GM12878 (cell line): ENCODE results near the gene HLA-G. TPM values are rescaled to one million over a fixed set of nuclear protein-coding genes. Genes with fewer than 3 reads are reported as not detected.

Source experiments
- ATAC-seq: fragments of 200-7000 bp; cut with Tn5 transposase; 3 replicates; pipeline ENCODE4 v1.9.1; 2020; ENCODE audit warnings: mild to moderate bottlenecking, moderate library complexity
- BruUV-seq: library from RNA; stranded (reverse); fragments of 400-500 nt; replicated peaks from 2 replicates; lab custom pipeline; 2021; lab: Mats Ljungman, UMichigan
- CTCF ChIA-PET: fragments of 300-600 bp; sonication (Branson Sonifier 250); formaldehyde crosslinking; extraction: SDS; loops from one replicate; lab custom pipeline; 2021; ENCODE audit warnings: inconsistent platforms; lab: Yijun Ruan, JAX
- POLR2A ChIA-PET: fragments of 350-600 bp; formaldehyde crosslinking; extraction: SDS; loops from one replicate; lab custom pipeline; 2021; ENCODE audit warnings: inconsistent platforms; lab: Charles Lee
- RAD21 ChIA-PET: fragments of 300-600 bp; sonication (Branson Sonifier 250); formaldehyde crosslinking; loops from one replicate; lab custom pipeline; 2023; ENCODE audit warnings: antibody characterized with exemption; ENCODE audit not compliant: unreplicated experiment; lab: Charles Lee
- SMC1A ChIA-PET: fragments of 300-600 bp; sonication (Branson Sonifier 250); formaldehyde crosslinking; loops from one replicate; lab custom pipeline; 2023; ENCODE audit not compliant: unreplicated experiment, uncharacterized antibody; lab: Charles Lee
- DNase-seq: peaks from one replicate; pipeline ENCODE4 v3.0.0-alpha.2; 2011; ENCODE audit warnings: low read depth, low spot score
- FAIRE-seq: peaks from 3 replicates; lab custom pipeline; 2011; peaks lifted over from hg19 to GRCh38; lab: Jason Lieb, UNC
- H2AFZ ChIP-seq: 2 replicates; pipeline ENCODE4 v1.6.0; 2011; ENCODE audit warnings: low read depth, low read length, control low read depth; ENCODE audit not compliant: control insufficient read depth
- H3K27ac ChIP-seq: 2 replicates; pipeline ENCODE4 v1.5.1; 2011; ENCODE audit warnings: control low read depth; ENCODE audit not compliant: control insufficient read depth, insufficient read depth
- H3K27me3 ChIP-seq, 2 experiments: replicated peaks in 1 of 2; 2 replicates each; pipeline versions ENCODE4 v1.6.0 to v1.6.1; 2011; ENCODE audit warnings: low read length in 1 of 2; ENCODE audit not compliant: control insufficient read depth in 2 of 2, insufficient read depth in 2 of 2
- H3K36me3 ChIP-seq, 2 experiments: 2 replicates each; pipeline ENCODE4 v1.5.1; 2011; ENCODE audit warnings: low read length in 1 of 2; ENCODE audit not compliant: control insufficient read depth in 2 of 2, insufficient read depth in 2 of 2
- H3K4me1 ChIP-seq: 2 replicates; pipeline ENCODE4 v1.6.1; 2011; ENCODE audit warnings: mild to moderate bottlenecking, low read length, moderate library complexity, mixed read lengths; ENCODE audit not compliant: control insufficient read depth, insufficient read depth
- H3K4me2 ChIP-seq: 2 replicates; pipeline ENCODE4 v1.6.0; 2011; ENCODE audit warnings: control low read depth; ENCODE audit not compliant: control insufficient read depth, insufficient read depth
- H3K4me3 ChIP-seq: fragments of 200-600 bp; sonication (generic); 2 replicates; pipeline ENCODE4 v1.5.1; 2016
- H3K79me2 ChIP-seq: 2 replicates; pipeline ENCODE4 v1.6.0; 2011; ENCODE audit warnings: low read length; ENCODE audit not compliant: control insufficient read depth, insufficient read depth
- H3K9ac ChIP-seq: 2 replicates; pipeline ENCODE4 v1.8.0; 2011; ENCODE audit warnings: low read length, control low read depth, mixed read lengths; ENCODE audit not compliant: control insufficient read depth, insufficient read depth
- H3K9me3 ChIP-seq: replicated peaks from 3 replicates; pipeline ENCODE4 v1.5.1; 2011; ENCODE audit warnings: mild to moderate bottlenecking, low read length; ENCODE audit not compliant: control insufficient read depth, insufficient read depth
- H4K20me1 ChIP-seq: 2 replicates; pipeline ENCODE4 v1.6.0; 2011; ENCODE audit not compliant: control insufficient read depth, insufficient read depth
- BCL11A ChIP-seq: IDR thresholded peaks from 2 replicates; pipeline ENCODE4 v1.6.1; 2011; ENCODE audit warnings: low read depth, low read length
- EP300 ChIP-seq, 2 experiments: fragments of 150-350 bp in 1 of 2; IDR thresholded peaks; 2 replicates each; pipeline ENCODE4 v1.6.1; 2011 to 2012; ENCODE audit warnings: low read depth in 2 of 2, low read length in 2 of 2, borderline replicate concordance in 1 of 2, improper control_type of control experiment in 1 of 2, inconsistent platforms in 1 of 2; ENCODE audit not compliant: control insufficient read depth in 1 of 2
- HCFC1 ChIP-seq: fragments of 150-350 bp; IDR thresholded peaks from 2 replicates; pipeline ENCODE4 v1.6.1; 2014; ENCODE audit warnings: low read length
- NBN ChIP-seq: fragments of 450-650 bp; IDR thresholded peaks from 2 replicates; pipeline ENCODE4 v1.6.1; 2016
- NFYB ChIP-seq: IDR thresholded peaks from 2 replicates; pipeline ENCODE4 v1.6.1; 2011; ENCODE audit warnings: low read depth, mild to moderate bottlenecking, low read length, improper control_type of control experiment, moderate library complexity; ENCODE audit not compliant: insufficient read depth
- RAD51 ChIP-seq: fragments of 450-650 bp; IDR thresholded peaks from 2 replicates; pipeline ENCODE4 v1.6.1; 2016; ENCODE audit warnings: moderate library complexity, mild to moderate bottlenecking, inconsistent platforms
- REST ChIP-seq: IDR thresholded peaks from 2 replicates; pipeline ENCODE4 v1.6.1; 2012; ENCODE audit warnings: mild to moderate bottlenecking, low read depth, low read length
- TARDBP ChIP-seq: IDR thresholded peaks from 2 replicates; pipeline ENCODE4 v1.6.1; 2016; ENCODE audit warnings: borderline replicate concordance
- ZBED1 ChIP-seq: IDR thresholded peaks from 2 replicates; pipeline ENCODE4 v1.6.1; 2016; ENCODE audit warnings: borderline replicate concordance
- WGBS: methylation state at CpG from one replicate; pipeline ENCODE4 v1.1.6; 2016; ENCODE audit warnings: low lambda C conversion rate; ENCODE audit not compliant: insufficient replicate concordance, insufficient coverage; ENCODE audit errors: missing lambda C conversion rate; 5-methylcytosine and 5-hydroxymethylcytosine counted together
- in situ Hi-C: fragments of 300-500 bp; cut with MboI; formaldehyde crosslinking; loops from 9 replicates; pipeline ENCODE4 v1.14.3; 2018; ENCODE audit warnings: mixed read lengths
- intact Hi-C: fragments of 100-400 bp; cut with micrococcal nuclease; formaldehyde crosslinking; loops from one replicate; pipeline ENCODE4 v1.14.2; 2022; ENCODE audit not compliant: unreplicated experiment
- polyA plus RNA-seq, 11 experiments: library from polyadenylated mRNA; depleted of rRNA in 4 of 11; unstranded in 6 of 11; stranded (reverse) in 5 of 11; fragments of >200 nt; fragmentation: Nextera tagmentation in 4 of 11; fragmentation: Illumina TruSeq in 1 of 11; extraction: Ambion mirVana in 4 of 11; extraction: Trizol in 1 of 11; gene quantifications; 1 replicate in 1 of 11; 2 replicates in 10 of 11; pipeline versions ENCODE4 v1.2.1 to v1.2.3, GENCODE V29; 2011 to 2016; ENCODE audit warnings: inconsistent platforms in 2 of 11, missing spikeins in 2 of 11, low read depth in 1 of 11
- total RNA-seq, 4 experiments: library from RNA; depleted of rRNA in 3 of 4; stranded (reverse); fragments of >200 nt in 3 of 4; fragmentation: Illumina TruSeq in 1 of 4; extraction: Trizol in 1 of 4; gene quantifications; 2 replicates each; pipeline versions ENCODE4 v1.2.1 to v1.2.3, GENCODE V29; 2013 to 2021
- TF ChIP-seq, protein P1 (sequence below): IDR thresholded peaks from 2 replicates; pipeline ENCODE4 v1.6.1; 2011; ENCODE audit warnings: borderline replicate concordance, low read depth, mild to moderate bottlenecking, moderate library complexity, low read length; ENCODE audit not compliant: insufficient read depth, poor library complexity, severe bottlenecking

Gene HLA-G
- total and polyA plus RNA-seq, 10 of the 15 experiments (the other 5 are each of a cell fraction or from before 2014, with no cell fraction given): 0.10 to 2.9 (median 1.3) TPM; not detected in 5

DNA sequence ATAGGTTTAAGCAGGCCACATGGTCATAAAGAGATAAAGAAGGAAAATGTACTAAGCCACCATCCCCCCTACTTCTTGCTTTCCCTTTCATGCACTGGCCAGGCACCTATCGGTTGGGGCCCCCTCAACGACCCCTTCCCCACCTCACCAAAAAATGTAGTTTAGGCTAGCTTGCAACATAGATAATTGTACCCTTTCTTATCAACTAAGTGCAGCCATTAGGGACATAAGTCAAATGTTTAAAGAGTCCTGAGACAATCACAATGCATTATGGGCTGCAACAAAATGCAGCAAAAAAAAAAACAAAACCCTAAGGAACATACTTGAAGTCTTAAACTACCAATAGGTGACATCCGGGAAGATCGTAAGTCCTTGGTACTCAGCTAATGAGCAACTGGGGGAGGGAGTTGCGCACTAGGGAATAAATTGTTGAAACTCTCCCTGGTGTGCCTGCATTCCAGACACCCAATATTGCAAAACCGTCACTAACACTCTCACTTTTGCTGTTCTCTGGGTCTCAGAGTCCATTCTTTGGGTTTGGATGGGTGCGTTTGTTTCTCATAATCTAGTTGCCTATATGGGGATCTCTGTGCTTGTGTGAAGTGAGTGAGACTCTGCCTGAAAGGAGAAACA lies 12.4 kb upstream of the HLA-G start:
- Histone ChIP-seq H3K9ac (no peak overlapping the region), H3K4me2 (no peak overlapping the region), H3K27me3 (no peaks in the 10 kb centered on the region), H2AFZ (no peak overlapping the region), H3K9me3 (no peaks in the 10 kb centered on the region), H3K27ac (no peak overlapping the region), H3K36me3 (no peaks in the 10 kb centered on the region), H3K79me2 (no peaks in the 10 kb centered on the region), H3K4me3 (no peak overlapping the region), H4K20me1 (no peaks in the 10 kb centered on the region), H3K4me1 (no peaks in the 10 kb centered on the region)
- in situ Hi-C loops (no loop called here), intact Hi-C loops (no loop called here)
- ChIA-PET SMC1A (no interaction called here), POLR2A (no interaction called here), CTCF (no interaction called here), RAD21 (no interaction called here)
- DNase-seq: no peak
- no peak for ATAC-seq
- 37% methylated on average over 7 of the region's 7 CpGs for WGBS
- BruUV-seq: no TSS peak
- FAIRE-seq: no peak
- TF ChIP-seq, protein P1, sequence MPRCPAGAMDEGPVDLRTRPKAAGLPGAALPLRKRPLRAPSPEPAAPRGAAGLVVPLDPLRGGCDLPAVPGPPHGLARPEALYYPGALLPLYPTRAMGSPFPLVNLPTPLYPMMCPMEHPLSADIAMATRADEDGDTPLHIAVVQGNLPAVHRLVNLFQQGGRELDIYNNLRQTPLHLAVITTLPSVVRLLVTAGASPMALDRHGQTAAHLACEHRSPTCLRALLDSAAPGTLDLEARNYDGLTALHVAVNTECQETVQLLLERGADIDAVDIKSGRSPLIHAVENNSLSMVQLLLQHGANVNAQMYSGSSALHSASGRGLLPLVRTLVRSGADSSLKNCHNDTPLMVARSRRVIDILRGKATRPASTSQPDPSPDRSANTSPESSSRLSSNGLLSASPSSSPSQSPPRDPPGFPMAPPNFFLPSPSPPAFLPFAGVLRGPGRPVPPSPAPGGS: no peak
- TF ChIP-seq TARDBP: no peak
- no peak for TF ChIP-seq NBN
- no peak for TF ChIP-seq RAD51
- no peak for TF ChIP-seq NFYB
- TF ChIP-seq BCL11A: no peak
- no peak for TF ChIP-seq EP300 (IDR thresholded peaks at IDR 0.05; ENCODE audit: borderline replicate concordance in 1 of 2, control insufficient read depth in 1 of 2, low read depth in 2 of 2, low read length in 2 of 2)
- no peak for TF ChIP-seq HCFC1
- no peak for TF ChIP-seq ZBED1
- TF ChIP-seq REST: no peak
